Naive thymus-derived CD4-positive, alpha-beta T cell (primary cell): Measurements from ENCODE around the gene THY1. TPM values are rescaled to one million over a fixed set of nuclear protein-coding genes. Genes with fewer than 3 reads are reported as not detected.

Experiments
- ATAC-seq: fragments of 150-1000 bp; cut with Tn5 transposase; 2 replicates; pipeline ENCODE4 v1.10.0; 2021; ENCODE audit warnings: mild to moderate bottlenecking, moderate library complexity
- CTCF ChIA-PET: fragments of 350-600 bp; sonication (Branson Sonifier 250); formaldehyde crosslinking; loops from one replicate; lab custom pipeline; 2021; ENCODE audit warnings: antibody characterized with exemption; lab: Charles Lee
- POLR2A ChIA-PET: fragments of 350-600 bp; sonication (Branson Sonifier 250); formaldehyde crosslinking; loops from one replicate; lab custom pipeline; 2021; ENCODE audit warnings: antibody characterized with exemption, inconsistent platforms; lab: Charles Lee
- DNase-seq, 9 donors: peaks; one replicate each; pipeline versions ENCODE4 v3.0.0 to v3.0.0-alpha.2; 2020 to 2022; ENCODE audit warnings: mixed read lengths in 1 of 9
- H3K27ac ChIP-seq: one replicate; pipeline ENCODE4 v1.7.0; 2013; ENCODE audit warnings: mild to moderate bottlenecking, low read depth, low read length, moderate library complexity
- H3K27me3 ChIP-seq, 2 donors: one replicate each; pipeline ENCODE4 v1.7.0; 2013; ENCODE audit warnings: low read length in 2 of 2, mild to moderate bottlenecking in 2 of 2, moderate library complexity in 2 of 2; ENCODE audit not compliant: control insufficient read depth in 2 of 2, insufficient read depth in 2 of 2
- H3K36me3 ChIP-seq, 3 experiments: 1 replicate in 2 of 3; 2 replicates in 1 of 3; pipeline ENCODE4 v1.7.0; 2013; ENCODE audit warnings: low read length in 3 of 3, mild to moderate bottlenecking in 3 of 3, moderate library complexity in 1 of 3; ENCODE audit not compliant: insufficient read depth in 3 of 3, control insufficient read depth in 2 of 3
- H3K4me1 ChIP-seq, 2 donors: one replicate each; pipeline ENCODE4 v1.7.0; 2013; ENCODE audit warnings: low read length in 2 of 2, mild to moderate bottlenecking in 2 of 2, moderate library complexity in 1 of 2; ENCODE audit not compliant: control insufficient read depth in 2 of 2, insufficient read depth in 2 of 2
- H3K4me3 ChIP-seq: 2 replicates; pipeline ENCODE4 v1.7.0; 2013; ENCODE audit warnings: mild to moderate bottlenecking, low read length
- H3K9me3 ChIP-seq, 3 experiments: 1 replicate in 2 of 3; 2 replicates in 1 of 3; pipeline ENCODE4 v1.7.0; 2013; ENCODE audit warnings: low read length in 3 of 3; ENCODE audit not compliant: control insufficient read depth in 2 of 3
- H3K27ac Mint-ChIP-seq, 9 donors: one replicate each; pipeline ENCODE4 v1.8.0; 2020 to 2022; ENCODE audit warnings: mixed read lengths in 9 of 9, mild to moderate bottlenecking in 8 of 9, moderate library complexity in 5 of 9, inconsistent platforms in 2 of 9
- H3K27me3 Mint-ChIP-seq, 5 donors: one replicate each; pipeline ENCODE4 v1.8.0; 2021 to 2022; ENCODE audit warnings: mixed read lengths in 5 of 5, mild to moderate bottlenecking in 1 of 5
- H3K36me3 Mint-ChIP-seq, 5 donors: one replicate each; pipeline ENCODE4 v1.8.0; 2020 to 2022; ENCODE audit warnings: mixed read lengths in 5 of 5, mild to moderate bottlenecking in 3 of 5, inconsistent platforms in 1 of 5
- H3K4me1 Mint-ChIP-seq, 7 donors: one replicate each; pipeline ENCODE4 v1.8.0; 2020 to 2022; ENCODE audit warnings: mixed read lengths in 7 of 7, mild to moderate bottlenecking in 3 of 7, inconsistent platforms in 1 of 7
- H3K4me3 Mint-ChIP-seq, 10 donors: one replicate each; pipeline ENCODE4 v1.8.0; 2020 to 2022; ENCODE audit warnings: mild to moderate bottlenecking in 10 of 10, mixed read lengths in 10 of 10, moderate library complexity in 6 of 10, inconsistent platforms in 2 of 10
- H3K9me3 Mint-ChIP-seq, 11 donors: one replicate each; pipeline ENCODE4 v1.8.0; 2020 to 2022; ENCODE audit warnings: mixed read lengths in 11 of 11, mild to moderate bottlenecking in 4 of 11, inconsistent platforms in 1 of 11, moderate library complexity in 1 of 11
- intact Hi-C, 2 donors: fragments of 100-400 bp; cut with micrococcal nuclease; formaldehyde crosslinking; loops; one replicate each; pipeline ENCODE4 v1.15.1; 2023
- polyA plus RNA-seq, 2 donors: library from polyadenylated mRNA; unstranded; fragments of 300-500 nt; fragmentation: Illumina TruSeq; gene quantifications; one replicate each; pipeline ENCODE4 v1.2.3, GENCODE V29; 2021
- total RNA-seq, 6 experiments: library from RNA in 5 of 6; stranded (reverse) in 5 of 6; gene quantifications; 1 replicate in 5 of 6; 2 replicates in 1 of 6; pipeline ENCODE4 v1.2.3 and lab custom pipeline; 2021 to 2026

The THY1 gene
- total and polyA plus RNA-seq, 7 experiments from 2014 or later = 2.2 TPM; not detected in 6

- intact Hi-C loops = loop anchor here (1.0 kb wide), 1 partner anchor 18 kb away; no protein-coding TSS in a partner anchor
- Histone ChIP-seq H3K4me1 (peaks cover 0 to 11% of the 10 kb centered on the region in 2 donors), H3K36me3 (no peaks in the 10 kb centered on the region), H3K4me3 (no peak overlapping the region), H3K27ac (no peak overlapping the region), H3K27me3 (no peaks in the 10 kb centered on the region), H3K9me3 (no peaks in the 10 kb centered on the region)
- Mint-ChIP-seq H3K27ac (no peak overlapping the region), H3K4me3 (no peak overlapping the region), H3K27me3 (peaks cover 5 to 23% (median 9%) of the 10 kb centered on the region in 5 donors), H3K36me3 (no peaks in the 10 kb centered on the region), H3K9me3 (no peaks in the 10 kb centered on the region), H3K4me1 (peaks cover 0 to 10% (median 6%) of the 10 kb centered on the region in 7 donors)
- ChIA-PET CTCF (interaction anchor here (1.0 to 2.7 kb wide), 5 partner anchors 7 to 36 kb away, joined by 3 to 14 read pairs (median 3); partner anchors contain the start of gene USP2), POLR2A (interaction anchor here (0.9 kb wide), 1 partner anchor 34 kb away, joined by 3 read pairs; the partner anchor contains the start of gene C1QTNF5)
- peak; percentile 60 for ATAC-seq
- peak in 6 of 9 donors; percentile 23 to 46 (median 28) for DNase-seq
Observed at GRCh38 chr11:119373921-119374631, 48.9 kb downstream of the THY1 start.

- H3K27ac ChIP-seq = no peak overlapping the region
- peaks cover 6 to 26% (median 13%) of the 10 kb centered on the region in 5 donors for H3K27me3 Mint-ChIP-seq
- H3K4me3 ChIP-seq = no peak overlapping the region
- H3K9me3 Mint-ChIP-seq = no peaks in the 10 kb centered on the region
- peaks cover 0 to 11% of the 10 kb centered on the region in 2 donors for H3K4me1 ChIP-seq
- ChIA-PET CTCF (interaction anchor here (1.0 to 2.7 kb wide), 5 partner anchors 8 to 35 kb away, joined by 3 to 14 read pairs (median 3); partner anchors contain the start of gene USP2), POLR2A (interaction anchor here (0.7 to 0.9 kb wide), 2 partner anchors 17 to 33 kb away, joined by 3 to 5 read pairs; partner anchors contain the start of gene C1QTNF5)
- peaks cover 0 to 2% of the 10 kb centered on the region in 2 donors for H3K27me3 ChIP-seq
- no peaks in the 10 kb centered on the region for H3K36me3 Mint-ChIP-seq
- no peaks in the 10 kb centered on the region for H3K36me3 ChIP-seq
- no peaks in the 10 kb centered on the region for H3K9me3 ChIP-seq
- intact Hi-C loops = no loop called here
- H3K4me3 Mint-ChIP-seq = no peak overlapping the region
- H3K27ac Mint-ChIP-seq = no peak overlapping the region
- ATAC-seq (no peak), DNase-seq (no peak)
- H3K4me1 Mint-ChIP-seq = peaks cover 0 to 10% (median 6%) of the 10 kb centered on the region in 7 donors
Observed at GRCh38 chr11:119373059-119373920, 49.7 kb downstream of the THY1 start.

- Mint-ChIP-seq H3K4me3 (no peak overlapping the region), H3K4me1 (peaks cover 0 to 10% (median 6%) of the 10 kb centered on the region in 7 donors), H3K27ac (no peak overlapping the region), H3K9me3 (no peaks in the 10 kb centered on the region), H3K36me3 (no peaks in the 10 kb centered on the region), H3K27me3 (peaks cover 10 to 34% (median 17%) of the 10 kb centered on the region in 5 donors)
- no peak for DNase-seq
- H3K27me3 ChIP-seq = peaks cover 0 to 7% of the 10 kb centered on the region in 2 donors
- no peak for ATAC-seq
- peaks cover 0 to 11% of the 10 kb centered on the region in 2 donors for H3K4me1 ChIP-seq
- no peaks in the 10 kb centered on the region for H3K9me3 ChIP-seq
- ChIA-PET CTCF (interaction anchor here (1.0 to 1.5 kb wide), 3 partner anchors 8 to 10 kb away, joined by 3 read pairs; partner anchors contain the start of gene USP2), POLR2A (interaction anchor here (0.7 kb wide), 1 partner anchor 17 kb away, joined by 5 read pairs; no protein-coding TSS in a partner anchor)
- H3K4me3 ChIP-seq = no peak overlapping the region
- H3K27ac ChIP-seq = no peak overlapping the region
- H3K36me3 ChIP-seq = no peaks in the 10 kb centered on the region
- intact Hi-C loops = no loop called here
Observed at GRCh38 chr11:119372260-119373058, 50.5 kb downstream of the THY1 start.

- Mint-ChIP-seq H3K36me3 (no peaks in the 10 kb centered on the region), H3K4me1 (peaks cover 0 to 10% (median 6%) of the 10 kb centered on the region in 7 donors), H3K27ac (no peak overlapping the region), H3K27me3 (peaks cover 16 to 41% (median 22%) of the 10 kb centered on the region in 5 donors), H3K4me3 (no peak overlapping the region), H3K9me3 (no peaks in the 10 kb centered on the region)
- CTCF ChIA-PET = no interaction called here
- no peak for DNase-seq
- Histone ChIP-seq H3K4me1 (peaks cover 0 to 11% of the 10 kb centered on the region in 2 donors), H3K27ac (no peak overlapping the region), H3K36me3 (no peaks in the 10 kb centered on the region), H3K9me3 (no peaks in the 10 kb centered on the region), H3K27me3 (peaks cover 0 to 7% of the 10 kb centered on the region in 2 donors), H3K4me3 (no peak overlapping the region)
- ATAC-seq = no peak
- POLR2A ChIA-PET = no interaction called here
- intact Hi-C loops = no loop called here
Observed at GRCh38 chr11:119371778-119372182, 51.2 kb downstream of the THY1 start.

GRCh38 chr11:119371067-119371601 is 51.8 kb downstream of the THY1 start:
- intact Hi-C loops = no loop called here
- ChIA-PET CTCF (interaction anchor here (0.6 to 1.3 kb wide), 3 partner anchors 11 to 305 kb away, joined by 3 to 4 read pairs (median 3); no protein-coding TSS in a partner anchor), POLR2A (no interaction called here)
- H3K36me3 ChIP-seq = no peaks in the 10 kb centered on the region
- no peak overlapping the region for H3K27ac ChIP-seq
- ATAC-seq (no peak), DNase-seq (no peak)
- peaks cover 22 to 47% (median 29%) of the 10 kb centered on the region in 5 donors for H3K27me3 Mint-ChIP-seq
- no peak overlapping the region for H3K4me3 Mint-ChIP-seq
- H3K27me3 ChIP-seq = peaks cover 0 to 7% of the 10 kb centered on the region in 2 donors
- H3K4me1 Mint-ChIP-seq = peaks cover 0 to 10% (median 6%) of the 10 kb centered on the region in 7 donors
- H3K4me1 ChIP-seq = peaks cover 0 to 11% of the 10 kb centered on the region in 2 donors
- no peaks in the 10 kb centered on the region for H3K9me3 Mint-ChIP-seq
- H3K36me3 Mint-ChIP-seq = peaks cover 0 to 6% (median 0%) of the 10 kb centered on the region in 5 donors
- H3K9me3 ChIP-seq = no peaks in the 10 kb centered on the region
- no peak overlapping the region for H3K4me3 ChIP-seq
- H3K27ac Mint-ChIP-seq = no peak overlapping the region
